Endothelial cell of umbilical vein (primary cell): Measurements from ENCODE around the gene LMO1.

Experiments
- CTCF ChIP-seq, 2 donors: IDR thresholded peaks; 1 replicate in 1 of 2; 2 replicates in 1 of 2; pipeline ENCODE4 v1.5.1; 2011; ENCODE audit warnings: low read length in 2 of 2, mild to moderate bottlenecking in 2 of 2, moderate library complexity in 2 of 2, control low read depth in 1 of 2, inconsistent platforms in 1 of 2, low read depth in 1 of 2; ENCODE audit not compliant: insufficient read depth in 1 of 2; ENCODE audit errors: extremely low read depth in 1 of 2
- EZH2 ChIP-seq: IDR thresholded peaks from 2 replicates; pipeline ENCODE4 v1.6.1; 2012; ENCODE audit warnings: borderline replicate concordance, low read depth, mild to moderate bottlenecking, moderate library complexity, low read length, inconsistent platforms; ENCODE audit not compliant: severe bottlenecking
- FOS ChIP-seq: IDR thresholded peaks from 2 replicates; pipeline ENCODE4 v1.6.1; 2011; ENCODE audit warnings: mild to moderate bottlenecking, low read length, moderate library complexity, borderline replicate concordance; ENCODE audit not compliant: insufficient read depth
- POLR2A ChIP-seq: IDR thresholded peaks from 2 replicates; pipeline ENCODE4 v1.6.1; 2012; ENCODE audit warnings: low read depth, mild to moderate bottlenecking, control low read depth, low read length
- POLR2AphosphoS5 ChIP-seq: IDR thresholded peaks from 2 replicates; pipeline ENCODE4 v1.6.1; 2012; ENCODE audit warnings: low read depth, mild to moderate bottlenecking, control low read depth, low read length, moderate library complexity; ENCODE audit not compliant: insufficient read depth

- TF ChIP-seq POLR2A, result no peak
- no peak for TF ChIP-seq FOS
- no peak for TF ChIP-seq CTCF (IDR thresholded peaks at IDR 0.05; ENCODE audit: extremely low read depth in 1 of 2, insufficient read depth in 1 of 2, low read depth in 1 of 2, low read length in 2 of 2)
- TF ChIP-seq EZH2, result no peak
- no peak for TF ChIP-seq POLR2AphosphoS5
These were observed 439 bp downstream of the LMO1 start for GRCh38 chr11:8263109-8263768.
